GM18517 (cell line): ENCODE results near the gene UCKL1.
"Not testable (repeated sequence)": the region's sequence is repeated elsewhere in the genome, so short reads cannot be mapped to it uniquely, and the experiment has no call there.

Source experiments
- ATAC-seq: cut with Tn5 transposase; IDR thresholded peaks from one replicate; pipeline ENCODE4 v1.9.1; 2021; ENCODE audit warnings: mild to moderate bottlenecking, moderate library complexity; ENCODE audit not compliant: unreplicated experiment

UCKL1 gene

GRCh38 chr20:63924241-63924640, 32.0 kb downstream of the UCKL1 start:
- ATAC-seq: no peak

- ATAC-seq: no peak
Measured at GRCh38 chr20:63923651-63924050, 32.6 kb downstream of the UCKL1 start.

GRCh38 chr20:63920226-63920625, 36.0 kb downstream of the UCKL1 start:
- no peak for ATAC-seq

GRCh38 chr20:63919130-63919529, 37.1 kb downstream of the UCKL1 start:
- no peak for ATAC-seq

GRCh38 chr20:63917811-63918210, 38.4 kb downstream of the UCKL1 start:
- no peak for ATAC-seq

- not testable (repeated sequence) for ATAC-seq
Measured at GRCh38 chr20:63916371-63916939, 39.8 kb downstream of the UCKL1 start.

- ATAC-seq: no peak
Measured at GRCh38 chr20:63915471-63915870, 40.7 kb downstream of the UCKL1 start.

GRCh38 chr20:63913768-63914167, 42.4 kb downstream of the UCKL1 start:
- no peak for ATAC-seq

GRCh38 chr20:63911176-63911575, 45.0 kb downstream of the UCKL1 start:
- no peak for ATAC-seq

GRCh38 chr20:63908008-63908682, 48.1 kb downstream of the UCKL1 start:
- no peak for ATAC-seq

GRCh38 chr20:63903796-63904561, 52.2 kb downstream of the UCKL1 start:
- no peak for ATAC-seq

- no peak for ATAC-seq
Measured at GRCh38 chr20:63900413-63900812, 55.8 kb downstream of the UCKL1 start.

GRCh38 chr20:63898882-63899558, 57.2 kb downstream of the UCKL1 start:
- ATAC-seq: no peak

GRCh38 chr20:63897978-63898561, 58.1 kb downstream of the UCKL1 start:
- ATAC-seq: no peak

GRCh38 chr20:63896264-63897105, 59.7 kb downstream of the UCKL1 start:
- no peak for ATAC-seq

GRCh38 chr20:63895952-63896263, 60.3 kb downstream of the UCKL1 start:
- no peak for ATAC-seq

- ATAC-seq: no peak
Measured at GRCh38 chr20:63895202-63895951, 60.8 kb downstream of the UCKL1 start.

- ATAC-seq: peak; percentile 73
Measured at GRCh38 chr20:63894358-63895201, 61.6 kb downstream of the UCKL1 start, which contains the start of gene DNAJC5. Gene DNAJC5 (plus strand): TSS chr20:63895126. CDS start chr20:63928346, 33,220 bp downstream.

GRCh38 chr20:63893999-63894357, 62.2 kb downstream of the UCKL1 start:
- no peak for ATAC-seq
